ENCODE results near the gene OGFOD2.

GRCh38 chr12:123006977-123007376 lies 31.9 kb downstream of the OGFOD2 start:
- no peak for TF ChIP-seq CTCF (IDR thresholded peaks at IDR 0.05; ENCODE audit: low read depth, low read length, missing input control)
- TF ChIP-seq ATF3 (IDR thresholded peaks at IDR 0.05) = no peak
- no peak for TF ChIP-seq GABPA (IDR thresholded peaks at IDR 0.05 in 1 of 2, conservative IDR thresholded peaks at IDR 0.05 in 1 of 2)
- no peak for TF ChIP-seq YY1 (IDR thresholded peaks at IDR 0.05)
- no peak for TF ChIP-seq FOXA1 (IDR thresholded peaks at IDR 0.05)
- no peak for TF ChIP-seq MAX (IDR thresholded peaks at IDR 0.05)
- no peak for TF ChIP-seq JUND (IDR thresholded peaks at IDR 0.05)
- TF ChIP-seq RXRA (IDR thresholded peaks at IDR 0.05) = no peak
- TF ChIP-seq REST (IDR thresholded peaks at IDR 0.05) = no peak
- TF ChIP-seq RAD21 (IDR thresholded peaks at IDR 0.05) = no peak
- no peak for TF ChIP-seq HNF4G (IDR thresholded peaks at IDR 0.05)
- no peak for TF ChIP-seq SP1 (IDR thresholded peaks at IDR 0.05)

All from liver (tissue), 3 donors.